OCI-LY7 (cell line): ENCODE measurements around the gene KMT2A.

Experiments used
- CTCF ChIP-seq: fragments of 200-600 bp; sonication (generic); conservative IDR thresholded peaks from 2 replicates; pipeline ENCODE4 v1.5.1; 2014; ENCODE audit warnings: mild to moderate bottlenecking, antibody characterized with exemption, low read length, moderate library complexity, mixed read lengths
- EZH2phosphoT487 ChIP-seq: fragments of 200-600 bp; sonication (generic); IDR thresholded peaks from 2 replicates; pipeline ENCODE4 v1.6.1; 2018; ENCODE audit warnings: low read depth, borderline replicate concordance, mild to moderate bottlenecking, mixed run types, antibody characterized with exemption, low read length, moderate library complexity, mixed read lengths

GRCh38 chr11:118526688-118527087 lies 90.4 kb downstream of the KMT2A start:
- TF ChIP-seq CTCF (no peak), EZH2phosphoT487 (no peak)
